OCI-LY3 (cell line): ENCODE data around the gene MGMT.

Experiments used
- H2AFZ ChIP-seq: fragments of 200-600, 300-600 bp; shearing (Covaris generic); 2 replicates; pipeline ENCODE4 v1.6.0; 2014; ENCODE audit warnings: antibody characterized with exemption, low read depth, low read length
- H3K27ac ChIP-seq: fragments of 200-600, 300-600 bp; sonication (generic); 2 replicates; pipeline ENCODE4 v1.5.1; 2014; ENCODE audit warnings: mild to moderate bottlenecking, low read length, moderate library complexity, mixed read lengths
- H3K27me3 ChIP-seq: fragments of 200-600, 300-600 bp; sonication (generic); 2 replicates; pipeline ENCODE4 v1.6.1; 2014; ENCODE audit warnings: low read depth, low read length, mixed read lengths
- H3K36me3 ChIP-seq: fragments of 200-600, 300-600 bp; sonication (generic); replicated peaks from 2 replicates; pipeline ENCODE3; 2014; ENCODE audit warnings: low read depth, low read length, mixed read lengths
- H3K4me1 ChIP-seq: fragments of 300-600, 200-600 bp; sonication (generic); 2 replicates; pipeline ENCODE4 v1.6.1; 2014; ENCODE audit warnings: low read length, mixed read lengths
- H3K4me2 ChIP-seq: fragments of 200-600, 300-600 bp; sonication (generic); 2 replicates; pipeline ENCODE4 v1.6.1; 2014; ENCODE audit warnings: low read length, mixed read lengths
- H3K4me3 ChIP-seq: fragments of 300-600, 200-600 bp; sonication (generic); 2 replicates; pipeline ENCODE4 v1.5.1; 2014; ENCODE audit warnings: antibody characterized with exemption, mild to moderate bottlenecking, low read length, moderate library complexity
- H3K79me2 ChIP-seq: fragments of 300-600, 200-600 bp; shearing (Covaris generic); 2 replicates; pipeline ENCODE4 v1.6.1; 2014; ENCODE audit warnings: mild to moderate bottlenecking, low read length, mixed read lengths
- H3K9ac ChIP-seq: fragments of 300-600, 200-600 bp; shearing (Covaris generic); 2 replicates; pipeline ENCODE4 v1.6.0; 2014; ENCODE audit warnings: mild to moderate bottlenecking, low read length, moderate library complexity
- H3K9me3 ChIP-seq: fragments of 200-600, 300-600 bp; shearing (Covaris generic); 2 replicates; pipeline ENCODE4 v1.6.1; 2014; ENCODE audit warnings: low read length, mixed read lengths; ENCODE audit not compliant: insufficient read depth
- H4K20me1 ChIP-seq: fragments of 200-600, 300-600 bp; sonication (generic); 2 replicates; pipeline ENCODE4 v1.6.1; 2016; ENCODE audit warnings: low read length, mixed read lengths; ENCODE audit not compliant: insufficient read depth
- CTCF ChIP-seq: fragments of 200-600, 300-600 bp; sonication (generic); IDR thresholded peaks from 2 replicates; pipeline ENCODE4 v1.5.1; 2014; ENCODE audit warnings: antibody characterized with exemption, low read length, low read depth
- EZH2phosphoT487 ChIP-seq: fragments of 200-600 bp; shearing (Covaris generic); IDR thresholded peaks from 2 replicates; pipeline ENCODE4 v1.6.1; 2018; ENCODE audit warnings: antibody characterized with exemption, mixed run types, low read depth

Gene MGMT

GRCh38 chr10:129581827-129582411 lies 114.9 kb downstream of the MGMT start:
- no peak overlapping the region for H3K27ac ChIP-seq
- no peaks in the 10 kb centered on the region for H3K79me2 ChIP-seq
- H3K4me1 ChIP-seq, result no peaks in the 10 kb centered on the region
- H3K27me3 ChIP-seq, result no peaks in the 10 kb centered on the region
- no peak overlapping the region for H3K4me2 ChIP-seq
- no peak overlapping the region for H2AFZ ChIP-seq
- H3K4me3 ChIP-seq, result no peak overlapping the region
- no peaks in the 10 kb centered on the region for H3K36me3 ChIP-seq
- no peak overlapping the region for H3K9ac ChIP-seq
- no peaks in the 10 kb centered on the region for H4K20me1 ChIP-seq
- TF ChIP-seq EZH2phosphoT487 (no peak), CTCF (no peak)
- no peaks in the 10 kb centered on the region for H3K9me3 ChIP-seq

GRCh38 chr10:129583831-129584230 lies 116.8 kb downstream of the MGMT start:
- Histone ChIP-seq H3K36me3 (no peaks in the 10 kb centered on the region), H3K4me2 (no peak overlapping the region), H3K4me3 (no peak overlapping the region), H2AFZ (no peak overlapping the region), H3K9ac (no peak overlapping the region), H3K4me1 (no peaks in the 10 kb centered on the region), H3K9me3 (no peaks in the 10 kb centered on the region), H3K79me2 (no peaks in the 10 kb centered on the region), H3K27ac (no peak overlapping the region), H3K27me3 (no peaks in the 10 kb centered on the region), H4K20me1 (no peaks in the 10 kb centered on the region)
- TF ChIP-seq EZH2phosphoT487 (no peak), CTCF (no peak)

GRCh38 chr10:129586898-129587443 lies 119.9 kb downstream of the MGMT start:
- H2AFZ ChIP-seq, result no peak overlapping the region
- no peaks in the 10 kb centered on the region for H4K20me1 ChIP-seq
- H3K4me1 ChIP-seq, result no peaks in the 10 kb centered on the region
- TF ChIP-seq CTCF (no peak), EZH2phosphoT487 (no peak)
- no peaks in the 10 kb centered on the region for H3K27me3 ChIP-seq
- no peaks in the 10 kb centered on the region for H3K9me3 ChIP-seq
- no peak overlapping the region for H3K9ac ChIP-seq
- H3K4me2 ChIP-seq, result no peak overlapping the region
- H3K79me2 ChIP-seq, result no peaks in the 10 kb centered on the region
- no peak overlapping the region for H3K4me3 ChIP-seq
- H3K27ac ChIP-seq, result no peak overlapping the region
- H3K36me3 ChIP-seq, result no peaks in the 10 kb centered on the region

GRCh38 chr10:129589546-129589945 lies 122.5 kb downstream of the MGMT start:
- no peak for TF ChIP-seq CTCF
- no peak for TF ChIP-seq EZH2phosphoT487
- Histone ChIP-seq H3K4me3 (no peak overlapping the region), H3K4me2 (no peak overlapping the region), H3K27me3 (no peaks in the 10 kb centered on the region), H4K20me1 (no peaks in the 10 kb centered on the region), H3K9me3 (no peaks in the 10 kb centered on the region), H3K36me3 (no peaks in the 10 kb centered on the region), H3K27ac (no peak overlapping the region), H3K9ac (no peak overlapping the region), H3K79me2 (no peaks in the 10 kb centered on the region), H3K4me1 (no peaks in the 10 kb centered on the region), H2AFZ (no peak overlapping the region)
